ENCODE measurements around the gene METTL23. TPM values are rescaled to one million over a fixed set of nuclear protein-coding genes. Genes with fewer than 3 reads are reported as not detected.
"Not testable (repeated sequence)": the region's sequence is repeated elsewhere in the genome, so short reads cannot be mapped to it uniquely, and the experiment has no call there.

METTL23 gene
- total RNA-seq, 1 experiment from 2014 or later, result 58.7 TPM

DNA sequence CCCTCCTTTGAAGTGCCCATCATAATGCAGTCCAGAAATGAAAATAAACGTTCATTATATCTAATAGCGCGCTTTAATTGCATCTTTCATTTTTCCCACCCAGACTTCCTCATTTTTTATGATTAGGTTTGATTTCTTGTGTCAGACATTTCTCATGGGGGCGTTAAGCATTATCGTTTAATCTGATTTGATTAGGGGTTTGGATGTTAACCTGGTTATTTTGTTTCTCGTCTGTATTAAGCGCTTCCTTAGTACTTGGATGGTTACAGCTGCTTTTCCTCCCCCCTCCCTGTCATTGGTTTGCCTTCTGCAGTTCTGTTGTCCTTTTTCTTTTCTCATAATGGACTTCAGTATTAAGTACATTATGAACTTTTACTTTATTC, 11.8 kb downstream of the METTL23 start:
- no peak for TF ChIP-seq EZH2 (IDR thresholded peaks at IDR 0.05; ENCODE audit: low read length, unreplicated experiment)
- TF ChIP-seq CTCF (conservative IDR thresholded peaks at IDR 0.05; ENCODE audit: low read depth, low read length), result no peak
- no peak for TF ChIP-seq EZH2phosphoT487 (IDR thresholded peaks at IDR 0.05; ENCODE audit: borderline replicate concordance, low read length)
- peak; percentile 20 for DNase-seq
- Histone ChIP-seq H3F3A (ENCODE audit: low read length, unreplicated experiment) (peaks cover 19% of the 10 kb centered on the region), H3K79me2 (ENCODE audit: low read length) (peaks cover 68% of the 10 kb centered on the region), H3K4me3 (ENCODE audit: low read length) (peak overlapping the region; percentile 89), H3K36me3 (ENCODE audit: low read depth, low read length) (peaks cover 32% of the 10 kb centered on the region), H3K9ac (ENCODE audit: low read length) (peak overlapping the region; percentile 98), H4K20me1 (ENCODE audit: low read length) (peaks cover 33% of the 10 kb centered on the region), H3K9me3 (ENCODE audit: low read length) (no peaks in the 10 kb centered on the region), H3K4me1 (ENCODE audit: insufficient read depth, low read length) (peaks cover 32% of the 10 kb centered on the region), H3K9me2 (replicated peaks; ENCODE audit: low read length) (no peaks in the 10 kb centered on the region), H3K27me3 (ENCODE audit: low read length) (no peaks in the 10 kb centered on the region), H3K4me2 (ENCODE audit: low read length) (peak overlapping the region; percentile 91), H3K27ac (ENCODE audit: low read length) (0 out of 2 replicates have a peak overlapping the region, but pooled peaks have one; percentile 89), H2AFZ (ENCODE audit: low read length) (peak overlapping the region; percentile 74)
- no peak for ATAC-seq
- ChIA-PET POLR2A (ENCODE audit: unreplicated experiment) (interaction anchor here (0.6 kb wide), 2 partner anchors 20 to 383 kb away, joined by 6 to 7 read pairs; no protein-coding TSS in a partner anchor), CTCF (interaction anchor here (0.6 kb wide), 1 partner anchor 129 kb away, joined by 4 read pairs; no protein-coding TSS in a partner anchor)
- no TSS peak for BruUV-seq (replicated peaks)
- intact Hi-C loops (cut with micrococcal nuclease), result loop anchor here (1.0 to 10.0 kb wide), 2 partner anchors 58 to 546 kb away; no protein-coding TSS in a partner anchor

DNA sequence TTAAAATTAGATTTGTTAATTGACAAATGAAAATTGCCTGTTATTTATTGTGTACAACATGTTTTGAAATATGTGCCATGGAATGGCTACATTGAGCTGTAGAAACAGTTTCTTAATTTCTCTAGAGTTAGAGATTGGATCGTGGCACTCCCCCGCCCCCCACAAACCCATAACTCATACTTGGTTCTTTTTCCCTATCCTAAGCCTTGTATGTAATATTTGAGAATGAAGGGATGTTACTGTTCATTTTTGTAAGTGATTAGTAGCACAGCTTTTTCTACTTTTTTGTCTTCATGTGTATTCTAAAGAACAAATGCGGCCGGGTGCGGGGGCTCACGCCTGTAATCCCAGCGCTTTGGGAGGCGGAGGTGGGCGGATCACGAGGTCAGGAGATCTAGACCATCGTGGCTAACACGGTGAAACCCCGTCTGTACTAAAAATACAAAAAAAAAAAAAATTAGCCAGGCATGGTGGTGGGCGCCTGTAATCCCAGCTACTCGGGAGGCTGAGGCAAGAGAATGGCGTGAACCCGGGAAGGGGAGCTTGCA, 13.0 kb downstream of the METTL23 start:
- ATAC-seq; H3K27ac ChIP-seq (ENCODE audit: low read length); DNase-seq; POLR2A ChIA-PET (ENCODE audit: unreplicated experiment); BruUV-seq (replicated peaks); H3K27me3 ChIP-seq (ENCODE audit: low read length); CTCF ChIA-PET; H3K9me2 ChIP-seq (replicated peaks; ENCODE audit: low read length); H3F3A ChIP-seq (ENCODE audit: low read length, unreplicated experiment); H2AFZ ChIP-seq (ENCODE audit: low read length); H3K9me3 ChIP-seq (ENCODE audit: low read length): not testable (repeated sequence)
- peaks cover 56% of the 10 kb centered on the region for H3K79me2 ChIP-seq (ENCODE audit: low read length)
- peaks cover 22% of the 10 kb centered on the region for H4K20me1 ChIP-seq (ENCODE audit: low read length)
- peaks cover 29% of the 10 kb centered on the region for H3K36me3 ChIP-seq (ENCODE audit: low read depth, low read length)
- H3K4me2 ChIP-seq (ENCODE audit: low read length), result peak overlapping the region; percentile 91
- intact Hi-C loops (cut with micrococcal nuclease), result loop anchor here (10.0 kb wide), 1 partner anchor 545 kb away; no protein-coding TSS in a partner anchor
- peaks cover 20% of the 10 kb centered on the region for H3K4me1 ChIP-seq (ENCODE audit: insufficient read depth, low read length)
- H3K9ac ChIP-seq (ENCODE audit: low read length), result peak overlapping the region; percentile 98; the same call in 1 of the 2 replicates
- peak overlapping the region; percentile 89 for H3K4me3 ChIP-seq (ENCODE audit: low read length)

- H3K27ac ChIP-seq (ENCODE audit: low read length), result no peak overlapping the region
- BruUV-seq (replicated peaks), result no TSS peak
- CTCF ChIA-PET, result no interaction called here
These were observed 13.9 kb downstream of the METTL23 start for GRCh38 chr17:76740329-76741118.

More at GRCh38 chr17:76740329-76741118, 13.9 kb downstream of the METTL23 start:
- ATAC-seq (no peak), DNase-seq (no peak)
- no peak overlapping the region for H3K4me3 ChIP-seq (ENCODE audit: low read length)
- H3K9me3 ChIP-seq (ENCODE audit: low read length), result no peaks in the 10 kb centered on the region
- H3K4me1 ChIP-seq (ENCODE audit: insufficient read depth, low read length), result peaks cover 18% of the 10 kb centered on the region
- TF ChIP-seq EZH2phosphoT487 (IDR thresholded peaks at IDR 0.05; ENCODE audit: borderline replicate concordance, low read length) (no peak), EZH2 (IDR thresholded peaks at IDR 0.05; ENCODE audit: low read length, unreplicated experiment) (no peak), CTCF (conservative IDR thresholded peaks at IDR 0.05; ENCODE audit: low read depth, low read length) (no peak)
- H3K9me2 ChIP-seq (replicated peaks; ENCODE audit: low read length), result no peaks in the 10 kb centered on the region
- peaks cover 47% of the 10 kb centered on the region for H3K79me2 ChIP-seq (ENCODE audit: low read length)
- H3K9ac ChIP-seq (ENCODE audit: low read length), result no peak overlapping the region
- H4K20me1 ChIP-seq (ENCODE audit: low read length), result peaks cover 13% of the 10 kb centered on the region
- no peaks in the 10 kb centered on the region for H3K27me3 ChIP-seq (ENCODE audit: low read length)
- intact Hi-C loops (cut with micrococcal nuclease), result no loop called here
- peak overlapping the region; percentile 30; the same call in 1 of the 2 replicates for H3K4me2 ChIP-seq (ENCODE audit: low read length)
- peaks cover 29% of the 10 kb centered on the region for H3K36me3 ChIP-seq (ENCODE audit: low read depth, low read length)
- H3F3A ChIP-seq (ENCODE audit: low read length, unreplicated experiment), result peaks cover under 1% of the 10 kb centered on the region
- no peak overlapping the region for H2AFZ ChIP-seq (ENCODE audit: low read length)
- POLR2A ChIA-PET (ENCODE audit: unreplicated experiment), result no interaction called here
